GM18505 (cell line): ENCODE data around the gene HELZ.

Experiments
- ATAC-seq: cut with Tn5 transposase; IDR thresholded peaks from one replicate; pipeline ENCODE4 v1.9.1; 2021; ENCODE audit not compliant: unreplicated experiment
- POLR2A ChIP-seq: IDR thresholded peaks from 4 replicates; pipeline ENCODE4 v1.6.1; 2011; ENCODE audit warnings: borderline replicate concordance; ENCODE audit not compliant: insufficient read depth, insufficient read length; ENCODE audit errors: extremely low read depth

Gene HELZ

GRCh38 chr17:67071595-67071994, 173.4 kb downstream of the HELZ start:
- no peak for TF ChIP-seq POLR2A
- ATAC-seq = no peak

- TF ChIP-seq POLR2A = no peak
- ATAC-seq = no peak
These were observed 175.3 kb downstream of the HELZ start for GRCh38 chr17:67069603-67070136.

GRCh38 chr17:67068999-67069398, 176.0 kb downstream of the HELZ start:
- no peak for ATAC-seq
- TF ChIP-seq POLR2A = no peak

- no peak for ATAC-seq
- no peak for TF ChIP-seq POLR2A
These were observed 177.2 kb downstream of the HELZ start for GRCh38 chr17:67067571-67068482.

GRCh38 chr17:67066717-67067116, 178.3 kb downstream of the HELZ start:
- ATAC-seq = no peak
- no peak for TF ChIP-seq POLR2A

- ATAC-seq = no peak
- TF ChIP-seq POLR2A = no peak
These were observed 181.9 kb downstream of the HELZ start for GRCh38 chr17:67063141-67063540.

GRCh38 chr17:67059372-67059771, 185.6 kb downstream of the HELZ start:
- no peak for TF ChIP-seq POLR2A
- ATAC-seq = no peak

GRCh38 chr17:67058036-67058435, 187.0 kb downstream of the HELZ start:
- no peak for ATAC-seq
- TF ChIP-seq POLR2A = no peak

GRCh38 chr17:67056746-67057490, 188.1 kb downstream of the HELZ start:
- TF ChIP-seq POLR2A = no peak
- no peak for ATAC-seq

- ATAC-seq = no peak
- no peak for TF ChIP-seq POLR2A
These were observed 188.9 kb downstream of the HELZ start for GRCh38 chr17:67055811-67056745.

GRCh38 chr17:67055041-67055443, 190.0 kb downstream of the HELZ start:
- TF ChIP-seq POLR2A = no peak

GRCh38 chr17:67054608-67055007, 190.4 kb downstream of the HELZ start:
- TF ChIP-seq POLR2A = no peak
- ATAC-seq = no peak

More at GRCh38 chr17:67055041-67055443, 190.0 kb downstream of the HELZ start:
- no peak for ATAC-seq

GRCh38 chr17:67054011-67054591, 190.9 kb downstream of the HELZ start:
- TF ChIP-seq POLR2A = no peak

GRCh38 chr17:67053438-67054000, 191.5 kb downstream of the HELZ start:
- ATAC-seq = no peak

More at GRCh38 chr17:67054011-67054591, 190.9 kb downstream of the HELZ start:
- no peak for ATAC-seq

More at GRCh38 chr17:67053438-67054000, 191.5 kb downstream of the HELZ start:
- no peak for TF ChIP-seq POLR2A
